ENCODE measurements around the gene PHLPP1. TPM values are rescaled to one million over a fixed set of nuclear protein-coding genes. Genes with fewer than 3 reads are reported as not detected.

PHLPP1 gene
- total and polyA plus RNA-seq, 2 experiments from 2014 or later = 15.7 to 73.6 TPM

GRCh38 chr18:62812876-62813275 lies 97.5 kb downstream of the PHLPP1 start:
- Histone ChIP-seq H3K9me2 (ENCODE audit: insufficient read depth) (no peaks in the 10 kb centered on the region), H3K27me3 (ENCODE audit: insufficient read depth) (no peaks in the 10 kb centered on the region), H3K27ac (ENCODE audit: low read depth) (peak overlapping the region; percentile 24; the same call in 1 of the 2 replicates), H4K20me1 (replicated peaks; ENCODE audit: insufficient read depth) (no peaks in the 10 kb centered on the region), H3K79me2 (replicated peaks; ENCODE audit: insufficient read depth) (peaks cover 100% of the 10 kb centered on the region), H3K4me1 (ENCODE audit: insufficient read depth) (peaks cover 60% of the 10 kb centered on the region), H3K36me3 (ENCODE audit: insufficient read depth) (no peaks in the 10 kb centered on the region), H3F3A (replicated peaks; ENCODE audit: low read depth) (no peaks in the 10 kb centered on the region), H3K4me3 (no peak overlapping the region), H2AFZ (no peak overlapping the region), H3K4me2 (no peak overlapping the region)
- Mint-ChIP-seq H3K4me3 (no peak overlapping the region), H3K4me1 (peaks cover 62% of the 10 kb centered on the region), H3K36me3 (ENCODE audit: low read depth) (peaks cover 7% of the 10 kb centered on the region; the same call in 2 of the 3 replicates), H3K9me3 (no peaks in the 10 kb centered on the region), H3K27ac (no peak overlapping the region), H3K27me3 (ENCODE audit: insufficient read depth, low read depth, poor library complexity) (peaks cover 9% of the 10 kb centered on the region)
- ATAC-seq = no peak
- no peak for DNase-seq (ENCODE audit: low spot score)
- TF ChIP-seq EZH2 (IDR thresholded peaks at IDR 0.05; ENCODE audit: low read depth, unreplicated experiment) (no peak), STAT1 (IDR thresholded peaks at IDR 0.05; ENCODE audit: unreplicated experiment) (no peak), JUNB (IDR thresholded peaks at IDR 0.05; ENCODE audit: unreplicated experiment) (no peak), ZNF331 (CRISPR knock-in tag; IDR thresholded peaks at IDR 0.05; ENCODE audit: low read depth) (no peak), EZH2phosphoT487 (IDR thresholded peaks at IDR 0.05; ENCODE audit: unreplicated experiment) (no peak), ZNF114 (CRISPR knock-in tag; IDR thresholded peaks at IDR 0.05) (no peak), POLR2AphosphoS5 (IDR thresholded peaks at IDR 0.05; ENCODE audit: low read depth) (no peak), CTCF (conservative IDR thresholded peaks at IDR 0.05; ENCODE audit: low read depth in 2 of 2) (no peak), NANOG (IDR thresholded peaks at IDR 0.05; ENCODE audit: borderline replicate concordance) (no peak)

DNA sequence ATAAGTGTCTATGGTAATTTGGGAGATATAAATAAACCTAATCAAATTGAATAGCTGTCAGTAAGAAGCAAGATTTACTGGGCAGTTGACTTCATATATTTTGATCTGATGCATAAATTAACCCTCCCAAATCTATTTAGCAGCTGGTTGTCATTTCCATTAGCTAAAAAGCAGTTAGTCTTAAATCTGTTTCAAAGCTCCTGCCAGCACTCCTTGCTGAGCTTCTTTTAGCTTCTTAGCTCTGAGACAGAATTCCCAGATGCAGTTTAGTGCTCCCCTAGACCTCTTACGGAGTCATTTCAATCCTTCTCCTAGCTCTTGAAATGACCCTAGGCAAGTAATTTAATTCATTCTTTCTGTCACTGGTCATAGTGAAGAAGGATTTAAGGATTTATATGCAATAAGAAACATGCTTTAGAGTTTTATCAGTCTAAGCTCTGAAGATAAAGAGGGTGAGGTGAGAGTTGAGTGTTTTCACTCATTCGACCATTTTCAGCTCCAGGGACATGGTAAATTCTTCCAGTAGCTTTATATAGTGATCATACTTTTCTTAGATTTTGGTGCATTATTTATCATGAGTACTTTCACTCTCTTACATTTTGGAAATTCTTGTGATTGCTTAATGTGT lies 98.9 kb downstream of the PHLPP1 start:
- H3K4me1 ChIP-seq (ENCODE audit: insufficient read depth) = peaks cover 56% of the 10 kb centered on the region
- Mint-ChIP-seq H3K9me3 (no peaks in the 10 kb centered on the region; the same call in 2 of the 3 replicates), H3K4me1 (peaks cover 64% of the 10 kb centered on the region), H3K36me3 (ENCODE audit: low read depth) (peaks cover 7% of the 10 kb centered on the region; the same call in 2 of the 3 replicates), H3K27me3 (ENCODE audit: insufficient read depth, low read depth, poor library complexity) (peaks cover 9% of the 10 kb centered on the region), H3K27ac (peak overlapping the region; percentile 92; the same call in 1 of the 2 replicates), H3K4me3 (no peak overlapping the region)
- H3K36me3 ChIP-seq (ENCODE audit: insufficient read depth) = no peaks in the 10 kb centered on the region
- no peaks in the 10 kb centered on the region for H3K27me3 ChIP-seq (ENCODE audit: insufficient read depth)
- H2AFZ ChIP-seq = no peak overlapping the region
- ATAC-seq (peak; percentile 48), DNase-seq (ENCODE audit: low spot score) (no peak)
- H4K20me1 ChIP-seq (replicated peaks; ENCODE audit: insufficient read depth) = no peaks in the 10 kb centered on the region
- H3K27ac ChIP-seq (ENCODE audit: low read depth) = peak overlapping the region; percentile 21
- H3K4me2 ChIP-seq = no peak overlapping the region
- H3K9me2 ChIP-seq (ENCODE audit: insufficient read depth) = no peaks in the 10 kb centered on the region
- no peaks in the 10 kb centered on the region for H3F3A ChIP-seq (replicated peaks; ENCODE audit: low read depth)
- peaks cover 100% of the 10 kb centered on the region for H3K79me2 ChIP-seq (replicated peaks; ENCODE audit: insufficient read depth)
- H3K4me3 ChIP-seq = no peak overlapping the region
- TF ChIP-seq ZNF114 (CRISPR knock-in tag; IDR thresholded peaks at IDR 0.05) = no peak
- no peak for TF ChIP-seq ETS1 (IDR thresholded peaks at IDR 0.05)
- TF ChIP-seq NANOG (IDR thresholded peaks at IDR 0.05; ENCODE audit: borderline replicate concordance) = no peak
- TF ChIP-seq STAT1 (IDR thresholded peaks at IDR 0.05; ENCODE audit: unreplicated experiment) = no peak
- TF ChIP-seq ZNF331 (CRISPR knock-in tag; IDR thresholded peaks at IDR 0.05; ENCODE audit: low read depth) = no peak
- TF ChIP-seq EZH2phosphoT487 (IDR thresholded peaks at IDR 0.05; ENCODE audit: unreplicated experiment) = no peak
- no peak for TF ChIP-seq POLR2AphosphoS5 (IDR thresholded peaks at IDR 0.05; ENCODE audit: low read depth)
- no peak for TF ChIP-seq EZH2 (IDR thresholded peaks at IDR 0.05; ENCODE audit: low read depth, unreplicated experiment)
- no peak for TF ChIP-seq JUNB (IDR thresholded peaks at IDR 0.05; ENCODE audit: unreplicated experiment)
- TF ChIP-seq CTCF (conservative IDR thresholded peaks at IDR 0.05; ENCODE audit: low read depth in 2 of 2) = no peak
